Measurements from ENCODE around the gene CNN1. TPM values are rescaled to one million over a fixed set of nuclear protein-coding genes. Genes with fewer than 3 reads are reported as not detected.

The CNN1 gene
- total and polyA plus RNA-seq, 9 of the 15 experiments (the other 6 are each of a cell fraction or from before 2014, with no cell fraction given) = 0.23 to 10.6 (median 5.2) TPM

DNA sequence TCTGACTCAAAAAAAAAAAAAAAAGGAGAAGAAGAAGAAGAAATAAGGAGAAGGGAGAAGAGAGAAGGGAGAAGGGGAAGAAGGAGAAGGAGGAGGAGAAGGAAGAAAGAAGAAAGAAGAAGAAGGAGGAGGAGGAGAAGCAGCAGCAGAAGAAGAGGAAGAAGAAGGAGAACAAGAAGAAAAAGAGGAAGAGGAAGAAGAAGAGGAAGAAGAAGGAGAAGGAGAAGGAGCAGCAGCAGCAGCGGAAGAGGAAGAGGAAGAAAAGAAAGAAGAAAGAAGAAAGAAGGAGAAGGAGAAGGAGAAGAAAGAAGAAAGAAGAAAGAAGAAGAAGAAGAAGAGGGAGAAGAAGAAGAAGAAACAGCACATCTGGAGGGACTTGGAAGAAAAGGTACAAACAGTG is 4.1 kb upstream of the CNN1 start (continued):
- TF ChIP-seq, protein P1, sequence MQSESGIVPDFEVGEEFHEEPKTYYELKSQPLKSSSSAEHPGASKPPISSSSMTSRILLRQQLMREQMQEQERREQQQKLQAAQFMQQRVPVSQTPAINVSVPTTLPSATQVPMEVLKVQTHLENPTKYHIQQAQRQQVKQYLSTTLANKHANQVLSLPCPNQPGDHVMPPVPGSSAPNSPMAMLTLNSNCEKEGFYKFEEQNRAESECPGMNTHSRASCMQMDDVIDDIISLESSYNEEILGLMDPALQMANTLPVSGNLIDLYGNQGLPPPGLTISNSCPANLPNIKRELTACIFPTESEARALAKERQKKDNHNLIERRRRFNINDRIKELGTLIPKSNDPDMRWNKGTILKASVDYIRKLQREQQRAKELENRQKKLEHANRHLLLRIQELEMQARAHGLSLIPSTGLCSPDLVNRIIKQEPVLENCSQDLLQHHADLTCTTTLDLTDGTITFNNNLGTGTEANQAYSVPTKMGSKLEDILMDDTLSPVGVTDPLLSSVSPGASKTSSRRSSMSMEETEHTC (IDR thresholded peaks at IDR 0.05) = no peak
- TF ChIP-seq LARP7 (IDR thresholded peaks at IDR 0.05) = no peak

- no peak overlapping the region for H2AFZ ChIP-seq (ENCODE audit: low read depth, low read length)
- CTCF ChIA-PET (ENCODE audit: low intra/inter-chr PET ratio) = no interaction called here
Observed at GRCh38 chr19:11534948-11535347, 3.7 kb upstream of the CNN1 start.

More at GRCh38 chr19:11534948-11535347, 3.7 kb upstream of the CNN1 start:
- no peak overlapping the region for H3K9ac ChIP-seq (ENCODE audit: insufficient read depth in 1 of 2, low read depth in 2 of 2, low read length in 2 of 2)
- H3K27ac ChIP-seq (ENCODE audit: extremely low read depth, low read depth, low read length) = no peak overlapping the region
- no peaks in the 10 kb centered on the region for H3K79me2 ChIP-seq (ENCODE audit: control insufficient read depth, insufficient read depth, low read length)
- POLR2A ChIA-PET = interaction anchor here (0.9 kb wide), 1 partner anchor 34 kb away, joined by 3 read pairs; no protein-coding TSS in a partner anchor
- no peaks in the 10 kb centered on the region for H3K27me3 ChIP-seq (ENCODE audit: control insufficient read depth in 2 of 2, insufficient read depth in 2 of 2, low read length in 2 of 2)
- peaks cover 31 to 42% of the 10 kb centered on the region in 2 experiments; a peak in 4 of 5 replicates for H3K4me1 ChIP-seq (replicated peaks in 1 of 2; ENCODE audit: control insufficient read depth in 2 of 2, insufficient read depth in 2 of 2, low read length in 2 of 2)
- DNase-seq (ENCODE audit: extremely low read depth in 1 of 4, low spot score in 3 of 4) (no peak), ATAC-seq (no peak), FAIRE-seq (no peak)
- H3K4me3 ChIP-seq = no peak overlapping the region
- no peaks in the 10 kb centered on the region for H3K9me3 ChIP-seq (replicated peaks; ENCODE audit: control insufficient read depth, insufficient read depth, low read depth, low read length)
- intact Hi-C loops (cut with micrococcal nuclease) = loop anchor here (5.0 kb wide), 1 partner anchor 38 kb away; no protein-coding TSS in a partner anchor
- H3K9me1 ChIP-seq (ENCODE audit: control insufficient read depth, insufficient read depth, low read length) = no peaks in the 10 kb centered on the region
- TF ChIP-seq, protein P2, sequence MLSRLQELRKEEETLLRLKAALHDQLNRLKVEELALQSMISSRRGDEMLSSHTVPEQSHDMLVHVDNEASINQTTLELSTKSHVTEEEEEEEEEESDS (CRISPR knock-in tag; IDR thresholded peaks at IDR 0.05) = no peak
- TF ChIP-seq RBM25 (IDR thresholded peaks at IDR 0.05; ENCODE audit: low read depth, low read length, severe bottlenecking) (peak; percentile 50), FOXA1 (IDR thresholded peaks at IDR 0.05; ENCODE audit: borderline replicate concordance) (no peak), FUS (optimal IDR thresholded peaks at IDR 0.05; ENCODE audit: low read depth, low read length) (no peak), ZNF165 (CRISPR knock-in tag; IDR thresholded peaks at IDR 0.05; ENCODE audit: borderline replicate concordance) (no peak), ZNF512 (tag; IDR thresholded peaks at IDR 0.05) (peak; percentile 59; the same call in 1 of the 2 replicates), XRCC4 (IDR thresholded peaks at IDR 0.05; ENCODE audit: extremely low read depth, insufficient read depth, insufficient read length) (no peak), SREBF2 (CRISPR knock-in tag; IDR thresholded peaks at IDR 0.05) (no peak), STAT5A (IDR thresholded peaks at IDR 0.05; ENCODE audit: borderline replicate concordance, low read length) (no peak), ZNF124 (CRISPR knock-in tag; IDR thresholded peaks at IDR 0.05) (no peak), RBM39 (optimal IDR thresholded peaks at IDR 0.05; ENCODE audit: low read depth, low read length) (peak; percentile 25), KDM1A (IDR thresholded peaks at IDR 0.05) (0 out of 4 replicates have a peak, but pooled peaks have one; percentile 0 to 22), HNRNPLL (IDR thresholded peaks at IDR 0.05; ENCODE audit: low read depth, low read length, poor library complexity, severe bottlenecking) (no peak)
- TF ChIP-seq, protein P3, sequence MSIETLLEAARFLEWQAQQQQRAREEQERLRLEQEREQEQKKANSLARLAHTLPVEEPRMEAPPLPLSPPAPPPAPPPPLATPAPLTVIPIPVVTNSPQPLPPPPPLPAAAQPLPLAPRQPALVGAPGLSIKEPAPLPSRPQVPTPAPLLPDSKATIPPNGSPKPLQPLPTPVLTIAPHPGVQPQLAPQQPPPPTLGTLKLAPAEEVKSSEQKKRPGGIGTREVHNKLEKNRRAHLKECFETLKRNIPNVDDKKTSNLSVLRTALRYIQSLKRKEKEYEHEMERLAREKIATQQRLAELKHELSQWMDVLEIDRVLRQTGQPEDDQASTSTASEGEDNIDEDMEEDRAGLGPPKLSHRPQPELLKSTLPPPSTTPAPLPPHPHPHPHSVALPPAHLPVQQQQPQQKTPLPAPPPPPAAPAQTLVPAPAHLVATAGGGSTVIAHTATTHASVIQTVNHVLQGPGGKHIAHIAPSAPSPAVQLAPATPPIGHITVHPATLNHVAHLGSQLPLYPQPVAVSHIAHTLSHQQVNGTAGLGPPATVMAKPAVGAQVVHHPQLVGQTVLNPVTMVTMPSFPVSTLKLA (conservative IDR thresholded peaks at IDR 0.05) = no peak
- WGBS (ENCODE audit: insufficient coverage, low coverage, missing lambda C conversion rate) = 59% methylated on average over 5 of the region's 5 CpGs
- in situ Hi-C loops (cut with MboI) = no loop called here
- no peak overlapping the region for H3K4me2 ChIP-seq (ENCODE audit: insufficient read depth, low read length)
- no peaks in the 10 kb centered on the region for H4K20me1 ChIP-seq (replicated peaks; ENCODE audit: control insufficient read depth, insufficient read depth, low read length)
- no TSS peak for BruUV-seq (replicated peaks)
- no peaks in the 10 kb centered on the region for H3K36me3 ChIP-seq (ENCODE audit: control insufficient read depth, insufficient read depth, low read length)
